Measurements from ENCODE around the gene STX16.

DNA sequence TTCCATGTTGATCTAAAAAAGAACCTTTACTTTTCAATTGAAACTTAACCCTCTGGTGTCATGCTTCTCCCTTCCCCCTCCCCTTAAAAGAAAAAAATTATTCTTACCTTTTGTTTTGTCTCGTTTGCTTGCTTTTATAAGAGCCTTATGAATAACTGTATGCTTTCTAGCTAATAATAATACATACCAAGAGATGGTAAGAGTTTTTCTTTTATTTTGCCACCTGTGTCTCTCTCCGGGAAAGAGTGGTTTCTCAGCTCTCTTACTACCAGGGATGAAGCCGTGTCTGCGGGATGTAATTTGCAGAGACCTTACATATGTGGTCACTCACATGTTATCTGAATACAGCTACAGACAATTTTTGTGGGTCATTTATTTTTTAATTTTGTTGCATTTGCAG, 7.7 kb downstream of the STX16 start:
- no peak for TF ChIP-seq POLR2A (IDR thresholded peaks at IDR 0.05; ENCODE audit: low read length)
- no peak for TF ChIP-seq GATA1 (IDR thresholded peaks at IDR 0.05; ENCODE audit: low read depth, low read length)
